ENCODE data around the gene DTNBP1. TPM values are rescaled to one million over a fixed set of nuclear protein-coding genes. Genes with fewer than 3 reads are reported as not detected.

The DTNBP1 gene
- total and polyA plus RNA-seq, 2 of the 13 experiments (the other 11 are each of a cell fraction or from before 2014, with no cell fraction given) = 6.6 to 19.1 TPM

GRCh38 chr6:15491255-15491985 is 171.4 kb downstream of the DTNBP1 start (continued):
- TF ChIP-seq DZIP1 (CRISPR knock-in tag; IDR thresholded peaks at IDR 0.05) (no peak), GATA4 (IDR thresholded peaks at IDR 0.05; ENCODE audit: borderline replicate concordance, low read depth) (no peak), MIXL1 (CRISPR knock-in tag; IDR thresholded peaks at IDR 0.05) (no peak), ZNF34 (CRISPR knock-in tag; IDR thresholded peaks at IDR 0.05; ENCODE audit: borderline replicate concordance) (no peak), ZBTB4 (CRISPR knock-in tag; IDR thresholded peaks at IDR 0.05; ENCODE audit: borderline replicate concordance) (no peak), ZNF776 (CRISPR knock-in tag; IDR thresholded peaks at IDR 0.05) (no peak), MIER3 (CRISPR knock-in tag; IDR thresholded peaks at IDR 0.05; ENCODE audit: borderline replicate concordance) (no peak), ZNF773 (CRISPR knock-in tag; IDR thresholded peaks at IDR 0.05; ENCODE audit: borderline replicate concordance) (no peak), PHF21A (CRISPR knock-in tag; IDR thresholded peaks at IDR 0.05) (peak; percentile 76), TEAD2 (CRISPR knock-in tag; IDR thresholded peaks at IDR 0.05) (no peak), EHMT2 (IDR thresholded peaks at IDR 0.05; ENCODE audit: borderline replicate concordance, low read depth, low read length) (no peak), ZNF549 (CRISPR knock-in tag; IDR thresholded peaks at IDR 0.05) (no peak), ELF1 (CRISPR knock-in tag; IDR thresholded peaks at IDR 0.05) (no peak)
- TF ChIP-seq, protein P1, sequence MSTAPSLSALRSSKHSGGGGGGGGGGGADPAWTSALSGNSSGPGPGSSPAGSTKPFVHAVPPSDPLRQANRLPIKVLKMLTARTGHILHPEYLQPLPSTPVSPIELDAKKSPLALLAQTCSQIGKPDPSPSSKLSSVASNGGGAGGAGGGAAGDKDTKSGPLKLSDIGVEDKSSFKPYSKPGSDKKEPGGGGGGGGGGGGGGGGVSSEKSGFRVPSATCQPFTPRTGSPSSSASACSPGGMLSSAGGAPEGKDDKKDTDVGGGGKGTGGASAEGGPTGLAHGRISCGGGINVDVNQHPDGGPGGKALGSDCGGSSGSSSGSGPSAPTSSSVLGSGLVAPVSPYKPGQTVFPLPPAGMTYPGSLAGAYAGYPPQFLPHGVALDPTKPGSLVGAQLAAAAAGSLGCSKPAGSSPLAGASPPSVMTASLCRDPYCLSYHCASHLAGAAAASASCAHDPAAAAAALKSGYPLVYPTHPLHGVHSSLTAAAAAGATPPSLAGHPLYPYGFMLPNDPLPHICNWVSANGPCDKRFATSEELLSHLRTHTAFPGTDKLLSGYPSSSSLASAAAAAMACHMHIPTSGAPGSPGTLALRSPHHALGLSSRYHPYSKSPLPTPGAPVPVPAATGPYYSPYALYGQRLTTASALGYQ (CRISPR knock-in tag; IDR thresholded peaks at IDR 0.05) = no peak
- TF ChIP-seq, protein P2, sequence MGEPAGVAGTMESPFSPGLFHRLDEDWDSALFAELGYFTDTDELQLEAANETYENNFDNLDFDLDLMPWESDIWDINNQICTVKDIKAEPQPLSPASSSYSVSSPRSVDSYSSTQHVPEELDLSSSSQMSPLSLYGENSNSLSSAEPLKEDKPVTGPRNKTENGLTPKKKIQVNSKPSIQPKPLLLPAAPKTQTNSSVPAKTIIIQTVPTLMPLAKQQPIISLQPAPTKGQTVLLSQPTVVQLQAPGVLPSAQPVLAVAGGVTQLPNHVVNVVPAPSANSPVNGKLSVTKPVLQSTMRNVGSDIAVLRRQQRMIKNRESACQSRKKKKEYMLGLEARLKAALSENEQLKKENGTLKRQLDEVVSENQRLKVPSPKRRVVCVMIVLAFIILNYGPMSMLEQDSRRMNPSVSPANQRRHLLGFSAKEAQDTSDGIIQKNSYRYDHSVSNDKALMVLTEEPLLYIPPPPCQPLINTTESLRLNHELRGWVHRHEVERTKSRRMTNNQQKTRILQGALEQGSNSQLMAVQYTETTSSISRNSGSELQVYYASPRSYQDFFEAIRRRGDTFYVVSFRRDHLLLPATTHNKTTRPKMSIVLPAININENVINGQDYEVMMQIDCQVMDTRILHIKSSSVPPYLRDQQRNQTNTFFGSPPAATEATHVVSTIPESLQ (CRISPR knock-in tag; conservative IDR thresholded peaks at IDR 0.05) = no peak

Measured in HepG2 (cell line).